Measurements from ENCODE around the gene LMAN1. TPM values are rescaled to one million over a fixed set of nuclear protein-coding genes. Genes with fewer than 3 reads are reported as not detected.

Gene LMAN1
- total RNA-seq, 1 donor from 2014 or later = 60.8 TPM

DNA sequence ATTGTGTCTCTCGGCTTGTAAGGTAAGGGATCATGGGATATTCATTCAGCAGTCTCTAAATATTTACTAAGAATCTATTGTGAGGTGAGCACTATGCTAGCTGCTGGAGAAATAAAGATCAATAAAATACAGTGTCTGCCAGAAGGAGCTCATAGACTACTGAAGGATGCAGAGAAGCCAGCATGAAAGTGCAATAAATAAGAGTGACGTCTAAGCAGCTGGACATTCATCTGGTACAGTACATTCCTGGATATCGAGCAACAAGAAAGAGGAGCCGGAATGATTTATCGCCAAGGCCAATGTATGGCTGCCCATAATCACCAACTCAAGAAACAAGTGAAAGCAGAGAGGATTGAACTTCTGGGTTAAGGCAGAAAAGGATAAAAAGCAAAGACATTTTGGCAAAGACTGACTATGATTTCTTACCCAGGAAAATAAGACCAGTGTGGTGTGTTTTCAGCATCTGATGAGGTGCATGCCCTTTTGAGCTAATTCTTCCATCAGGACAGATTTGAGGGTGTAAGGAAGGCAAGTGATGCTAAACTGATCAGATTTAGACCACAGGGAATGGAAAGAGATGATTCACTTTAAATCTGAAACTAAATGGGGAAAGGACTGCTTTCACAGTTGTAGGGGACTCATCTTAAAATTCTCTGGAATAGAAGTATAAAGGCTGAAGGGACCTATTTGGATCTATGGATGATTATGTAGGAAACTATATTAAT, 18.7 kb upstream of the LMAN1 start:
- H3K27me3 ChIP-seq = no peaks in the 10 kb centered on the region
- DNase-seq (ENCODE audit: low spot score in 2 of 2) = no peak
- H3K9me3 ChIP-seq = no peaks in the 10 kb centered on the region
- H3K27ac ChIP-seq = no peak overlapping the region
- no peaks in the 10 kb centered on the region for H3K4me1 ChIP-seq
- intact Hi-C loops (cut with DNase I) = no loop called here
- H3K36me3 ChIP-seq = no peaks in the 10 kb centered on the region
- TF ChIP-seq, protein P1, sequence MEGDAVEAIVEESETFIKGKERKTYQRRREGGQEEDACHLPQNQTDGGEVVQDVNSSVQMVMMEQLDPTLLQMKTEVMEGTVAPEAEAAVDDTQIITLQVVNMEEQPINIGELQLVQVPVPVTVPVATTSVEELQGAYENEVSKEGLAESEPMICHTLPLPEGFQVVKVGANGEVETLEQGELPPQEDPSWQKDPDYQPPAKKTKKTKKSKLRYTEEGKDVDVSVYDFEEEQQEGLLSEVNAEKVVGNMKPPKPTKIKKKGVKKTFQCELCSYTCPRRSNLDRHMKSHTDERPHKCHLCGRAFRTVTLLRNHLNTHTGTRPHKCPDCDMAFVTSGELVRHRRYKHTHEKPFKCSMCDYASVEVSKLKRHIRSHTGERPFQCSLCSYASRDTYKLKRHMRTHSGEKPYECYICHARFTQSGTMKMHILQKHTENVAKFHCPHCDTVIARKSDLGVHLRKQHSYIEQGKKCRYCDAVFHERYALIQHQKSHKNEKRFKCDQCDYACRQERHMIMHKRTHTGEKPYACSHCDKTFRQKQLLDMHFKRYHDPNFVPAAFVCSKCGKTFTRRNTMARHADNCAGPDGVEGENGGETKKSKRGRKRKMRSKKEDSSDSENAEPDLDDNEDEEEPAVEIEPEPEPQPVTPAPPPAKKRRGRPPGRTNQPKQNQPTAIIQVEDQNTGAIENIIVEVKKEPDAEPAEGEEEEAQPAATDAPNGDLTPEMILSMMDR (IDR thresholded peaks at IDR 0.05) = no peak
- H3K4me3 ChIP-seq = no peak overlapping the region

DNA sequence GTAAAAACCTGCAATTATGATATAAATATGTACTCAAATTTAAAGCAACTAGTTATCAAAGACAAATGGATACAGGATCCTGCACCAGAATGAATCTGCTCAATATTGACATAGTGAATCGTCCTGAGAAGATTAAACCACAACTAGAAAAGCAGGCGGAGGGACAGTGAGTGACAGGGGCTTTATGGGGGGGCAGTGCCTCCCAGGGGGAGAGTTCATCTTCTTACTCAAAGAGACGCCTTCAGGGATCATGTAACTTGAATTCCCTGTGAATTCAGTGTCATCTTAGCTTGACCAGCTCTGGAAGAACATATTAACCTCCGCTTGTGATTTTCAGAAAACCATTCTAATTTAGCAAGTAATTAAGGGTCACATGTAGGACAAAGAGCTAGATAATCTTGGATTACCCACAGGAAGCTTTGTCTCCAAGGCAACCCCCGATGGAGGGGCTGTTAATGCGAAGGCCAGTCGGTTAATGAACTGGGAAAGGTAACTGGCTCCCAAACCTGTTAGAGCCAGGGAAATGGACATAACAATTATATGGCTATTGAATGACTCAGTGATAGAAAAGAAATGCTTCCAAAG, 17.4 kb upstream of the LMAN1 start:
- H3K9me3 ChIP-seq = no peaks in the 10 kb centered on the region
- TF ChIP-seq, protein P1 (IDR thresholded peaks at IDR 0.05) = no peak
- H3K4me3 ChIP-seq = no peak overlapping the region
- H3K27me3 ChIP-seq = no peaks in the 10 kb centered on the region
- no peaks in the 10 kb centered on the region for H3K4me1 ChIP-seq
- no peak for DNase-seq (ENCODE audit: low spot score in 2 of 2)
- no peaks in the 10 kb centered on the region for H3K36me3 ChIP-seq
- H3K27ac ChIP-seq = no peak overlapping the region
- intact Hi-C loops (cut with DNase I) = no loop called here

DNA sequence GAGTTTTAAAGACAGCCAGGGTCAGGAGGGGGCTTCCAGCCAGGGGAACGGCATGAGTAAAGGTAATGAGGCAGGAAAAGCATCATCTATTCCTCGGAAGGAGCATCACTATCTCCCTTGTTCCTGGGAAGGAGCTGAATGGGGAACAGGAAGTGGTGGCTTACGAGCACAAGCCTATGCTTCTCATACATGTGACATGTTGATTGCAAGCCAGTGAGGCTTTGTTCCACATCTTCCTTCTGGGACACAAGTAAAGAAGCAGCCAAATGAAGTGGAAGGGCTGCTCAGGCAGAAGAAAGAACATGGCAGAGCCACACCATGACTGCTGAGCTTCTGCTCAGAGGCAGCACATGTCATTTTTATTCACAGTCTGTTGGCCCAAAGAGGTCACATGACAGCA, 15.1 kb upstream of the LMAN1 start:
- no peaks in the 10 kb centered on the region for H3K4me1 ChIP-seq
- DNase-seq (ENCODE audit: low spot score in 2 of 2) = no peak
- TF ChIP-seq, protein P1 (IDR thresholded peaks at IDR 0.05) = no peak
- intact Hi-C loops (cut with DNase I) = no loop called here
- H3K36me3 ChIP-seq = no peaks in the 10 kb centered on the region
- no peak overlapping the region for H3K27ac ChIP-seq
- no peaks in the 10 kb centered on the region for H3K27me3 ChIP-seq
- H3K9me3 ChIP-seq = no peaks in the 10 kb centered on the region
- no peak overlapping the region for H3K4me3 ChIP-seq

DNA sequence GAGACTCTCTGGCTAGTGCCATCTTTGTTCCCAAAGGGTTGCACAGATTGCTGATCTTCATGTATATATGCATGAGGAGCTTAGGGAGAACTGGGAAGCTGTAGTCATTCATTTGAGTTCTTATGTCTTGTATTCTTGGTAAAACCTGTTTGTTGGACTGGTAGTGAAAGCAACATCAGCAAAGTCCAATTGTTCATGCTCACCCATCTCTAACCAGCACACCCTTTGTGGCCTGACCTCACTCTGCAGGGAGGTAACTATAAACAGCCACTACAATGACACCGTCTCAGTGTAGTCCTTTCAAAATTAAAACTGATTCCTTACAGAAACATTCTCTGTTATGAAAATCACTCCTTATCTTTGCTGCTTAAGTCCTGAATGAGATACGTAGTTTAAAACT, 13.9 kb upstream of the LMAN1 start:
- Histone ChIP-seq H3K4me1 (no peaks in the 10 kb centered on the region), H3K27ac (no peak overlapping the region), H3K9me3 (no peaks in the 10 kb centered on the region), H3K36me3 (no peaks in the 10 kb centered on the region), H3K4me3 (no peak overlapping the region), H3K27me3 (no peaks in the 10 kb centered on the region)
- TF ChIP-seq, protein P1 (IDR thresholded peaks at IDR 0.05) = no peak
- intact Hi-C loops (cut with DNase I) = no loop called here
- DNase-seq (ENCODE audit: low spot score in 2 of 2) = no peak

- Histone ChIP-seq H3K27ac (no peak overlapping the region), H3K4me1 (peaks cover 0 to 5% of the 10 kb centered on the region in 2 donors), H3K9me3 (no peaks in the 10 kb centered on the region), H3K36me3 (peaks cover 0 to under 1% of the 10 kb centered on the region in 2 donors), H3K4me3 (peak overlapping the region; percentile 67 to 72), H3K27me3 (no peaks in the 10 kb centered on the region)
- intact Hi-C loops (cut with DNase I) = no loop called here
- TF ChIP-seq, protein P1 (IDR thresholded peaks at IDR 0.05) = no peak
- no peak for DNase-seq (ENCODE audit: low spot score in 2 of 2)
Measured at GRCh38 chr18:59360381-59360780, 1.3 kb upstream of the LMAN1 start.

Data from ascending aorta (tissue), 2 donors.